A673 (cell line): ENCODE results near the gene GRP. TPM values are rescaled to one million over a fixed set of nuclear protein-coding genes. Genes with fewer than 3 reads are reported as not detected.

Experiments used
- BruUV-seq: library from RNA; stranded (reverse); fragments of 400-500 nt; replicated peaks from 2 replicates; lab custom pipeline; 2021; lab: Mats Ljungman, UMichigan
- CTCF ChIA-PET: fragments of 300-600 bp; sonication (Branson Sonifier 250); formaldehyde crosslinking; loops from one replicate; lab custom pipeline; 2022; ENCODE audit warnings: antibody characterized with exemption; lab: Charles Lee
- POLR2A ChIA-PET: fragments of 300-600 bp; sonication (Branson Sonifier 250); formaldehyde crosslinking; loops from one replicate; lab custom pipeline; 2022; ENCODE audit warnings: antibody characterized with exemption; ENCODE audit not compliant: low non-redundant PET; lab: Charles Lee
- DNase-seq: peaks from one replicate; pipeline ENCODE4 v3.0.0-alpha.2; 2015; ENCODE audit warnings: low spot score
- H3K27ac ChIP-seq: fragments of 200-600 bp; sonication (generic); 2 replicates; pipeline ENCODE4 v1.5.1; 2016; ENCODE audit warnings: mixed run types, low read depth, mild to moderate bottlenecking, mixed read lengths, antibody characterized with exemption, low read length; ENCODE audit not compliant: poor library complexity, severe bottlenecking
- H3K27me3 ChIP-seq: fragments of 200-600 bp; sonication (generic); replicated peaks from 2 replicates; pipeline ENCODE4 v1.6.1; 2017; ENCODE audit warnings: mixed run types, low read depth, mild to moderate bottlenecking, mixed read lengths, antibody characterized with exemption, low read length; ENCODE audit not compliant: insufficient read depth, poor library complexity
- H3K36me3 ChIP-seq: fragments of 200-600 bp; sonication (generic); 2 replicates; pipeline ENCODE4 v1.6.1; 2016; ENCODE audit warnings: mixed run types, mild to moderate bottlenecking, mixed read lengths, antibody characterized with exemption, low read length; ENCODE audit not compliant: insufficient read depth, poor library complexity, severe bottlenecking
- H3K4me1 ChIP-seq: fragments of 200-600 bp; sonication (generic); 2 replicates; pipeline ENCODE4 v1.6.1; 2017; ENCODE audit warnings: mixed run types, mild to moderate bottlenecking, mixed read lengths, antibody characterized with exemption, low read length; ENCODE audit not compliant: insufficient read depth, poor library complexity, severe bottlenecking
- H3K4me3 ChIP-seq: fragments of 200-600 bp; sonication (generic); 2 replicates; pipeline ENCODE4 v1.5.1; 2016; ENCODE audit warnings: low read depth, mixed run types, mild to moderate bottlenecking, mixed read lengths, low read length; ENCODE audit not compliant: poor library complexity, severe bottlenecking
- H3K9me3 ChIP-seq: fragments of 200-600 bp; sonication (generic); 2 replicates; pipeline ENCODE4 v1.6.1; 2016; ENCODE audit warnings: mixed run types, low read depth, mild to moderate bottlenecking, mixed read lengths, antibody characterized with exemption, low read length; ENCODE audit not compliant: poor library complexity, severe bottlenecking
- EZH2 ChIP-seq: fragments of 200-600 bp; sonication (generic); IDR thresholded peaks from 2 replicates; pipeline ENCODE4 v1.6.1; 2017; ENCODE audit warnings: borderline replicate concordance, low read depth, mild to moderate bottlenecking, mixed read lengths, antibody characterized with exemption, low read length; ENCODE audit not compliant: poor library complexity, severe bottlenecking
- intact Hi-C: fragments of 100-400 bp; cut with micrococcal nuclease; formaldehyde crosslinking; loops from one replicate; pipeline ENCODE4 v1.10.0; 2022; ENCODE audit not compliant: unreplicated experiment
- total RNA-seq: library from RNA; stranded (reverse); gene quantifications from 2 replicates; pipeline ENCODE4 v1.2.3, GENCODE V29; 2021
- TF ChIP-seq, protein P1 (sequence below): fragments of 300-800, 200-600 bp; sonication (generic); conservative IDR thresholded peaks from 2 replicates; pipeline ENCODE4 v1.5.1; 2017; ENCODE audit warnings: low read depth, mild to moderate bottlenecking, antibody characterized with exemption, low read length, moderate library complexity, mixed read lengths

The GRP gene
- total RNA-seq, 1 experiment from 2014 or later, result 346 TPM

DNA sequence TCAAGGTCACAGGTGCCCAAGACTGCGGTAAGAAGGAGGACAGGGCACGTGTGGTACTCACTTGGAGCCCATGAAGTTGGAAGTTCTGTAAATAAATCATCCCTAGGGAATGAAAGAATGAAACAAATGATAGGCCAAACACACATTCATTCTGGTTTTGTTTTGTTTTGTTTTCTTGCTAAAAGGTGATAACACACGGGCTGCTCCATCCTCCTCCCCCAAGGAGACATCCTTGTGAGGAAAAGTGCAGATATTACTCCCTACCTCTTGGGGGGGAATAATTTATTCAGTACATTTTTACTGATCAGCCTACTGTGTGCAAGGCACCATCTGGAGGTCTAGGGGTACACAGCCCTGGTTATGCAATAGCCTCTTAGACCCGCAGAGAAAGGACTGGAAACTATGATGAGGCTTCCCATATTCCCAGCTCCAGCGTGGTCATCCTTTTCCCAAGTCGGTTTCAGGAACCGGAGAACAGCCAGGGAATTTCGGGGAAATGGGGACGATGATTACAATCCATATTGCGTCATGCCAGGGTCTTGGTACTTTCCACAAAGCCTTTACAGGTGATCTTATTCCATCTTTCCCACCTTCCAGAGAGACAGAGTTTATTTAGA lies 47.0 kb downstream of the GRP start:
- Histone ChIP-seq H3K4me1 (peaks cover 57% of the 10 kb centered on the region), H3K9me3 (no peaks in the 10 kb centered on the region), H3K36me3 (peaks cover 5% of the 10 kb centered on the region), H3K4me3 (no peak overlapping the region), H3K27ac (no peak overlapping the region), H3K27me3 (peaks cover 10% of the 10 kb centered on the region)
- DNase-seq, result no peak
- BruUV-seq, result no TSS peak
- POLR2A ChIA-PET, result no interaction called here
- CTCF ChIA-PET, result interaction anchor here (1.2 kb wide), 1 partner anchor 135 kb away, joined by 3 read pairs; no protein-coding TSS in a partner anchor
- TF ChIP-seq, protein P1, sequence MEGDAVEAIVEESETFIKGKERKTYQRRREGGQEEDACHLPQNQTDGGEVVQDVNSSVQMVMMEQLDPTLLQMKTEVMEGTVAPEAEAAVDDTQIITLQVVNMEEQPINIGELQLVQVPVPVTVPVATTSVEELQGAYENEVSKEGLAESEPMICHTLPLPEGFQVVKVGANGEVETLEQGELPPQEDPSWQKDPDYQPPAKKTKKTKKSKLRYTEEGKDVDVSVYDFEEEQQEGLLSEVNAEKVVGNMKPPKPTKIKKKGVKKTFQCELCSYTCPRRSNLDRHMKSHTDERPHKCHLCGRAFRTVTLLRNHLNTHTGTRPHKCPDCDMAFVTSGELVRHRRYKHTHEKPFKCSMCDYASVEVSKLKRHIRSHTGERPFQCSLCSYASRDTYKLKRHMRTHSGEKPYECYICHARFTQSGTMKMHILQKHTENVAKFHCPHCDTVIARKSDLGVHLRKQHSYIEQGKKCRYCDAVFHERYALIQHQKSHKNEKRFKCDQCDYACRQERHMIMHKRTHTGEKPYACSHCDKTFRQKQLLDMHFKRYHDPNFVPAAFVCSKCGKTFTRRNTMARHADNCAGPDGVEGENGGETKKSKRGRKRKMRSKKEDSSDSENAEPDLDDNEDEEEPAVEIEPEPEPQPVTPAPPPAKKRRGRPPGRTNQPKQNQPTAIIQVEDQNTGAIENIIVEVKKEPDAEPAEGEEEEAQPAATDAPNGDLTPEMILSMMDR, result no peak
- no peak for TF ChIP-seq EZH2
- intact Hi-C loops, result no loop called here

DNA sequence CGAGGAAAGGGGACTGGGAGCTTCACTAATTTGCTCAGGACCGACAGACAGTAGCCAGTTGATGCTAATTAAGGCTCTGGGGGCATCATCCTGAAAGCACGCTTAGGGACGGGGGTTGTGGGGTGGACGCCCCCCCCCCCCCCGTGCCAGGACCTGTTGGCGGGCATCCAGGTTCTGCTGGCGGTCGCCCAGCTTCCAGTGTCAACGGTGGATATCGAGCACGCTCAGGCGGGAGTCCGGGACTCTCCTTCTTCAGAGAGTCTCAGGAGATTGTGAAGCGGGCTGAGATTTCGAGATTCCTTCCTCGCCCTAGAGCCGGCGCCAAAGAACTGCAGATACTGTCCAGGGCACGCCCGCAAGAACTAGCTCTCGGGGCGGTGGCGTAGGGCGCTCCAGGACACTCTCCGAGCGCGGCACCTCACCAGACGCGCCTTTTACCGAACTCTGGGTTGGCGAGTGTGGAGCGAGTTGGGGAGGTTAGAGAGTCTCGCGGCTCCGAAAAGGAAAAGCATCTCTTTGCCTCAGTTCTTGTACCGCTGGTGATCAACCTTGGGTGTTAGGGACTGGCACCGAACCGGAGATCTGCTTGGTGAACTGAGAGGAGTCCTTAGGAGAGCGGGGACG lies 47.7 kb downstream of the GRP start:
- POLR2A ChIA-PET, result no interaction called here
- intact Hi-C loops, result no loop called here
- Histone ChIP-seq H3K36me3 (peaks cover 5% of the 10 kb centered on the region), H3K9me3 (no peaks in the 10 kb centered on the region), H3K27me3 (peaks cover 10% of the 10 kb centered on the region), H3K27ac (no peak overlapping the region), H3K4me1 (peaks cover 57% of the 10 kb centered on the region), H3K4me3 (no peak overlapping the region)
- DNase-seq, result no peak
- no peak for TF ChIP-seq EZH2
- TF ChIP-seq, protein P1, result no peak
- CTCF ChIA-PET, result interaction anchor here (1.2 kb wide), 1 partner anchor 135 kb away, joined by 3 read pairs; no protein-coding TSS in a partner anchor
- no TSS peak for BruUV-seq

DNA sequence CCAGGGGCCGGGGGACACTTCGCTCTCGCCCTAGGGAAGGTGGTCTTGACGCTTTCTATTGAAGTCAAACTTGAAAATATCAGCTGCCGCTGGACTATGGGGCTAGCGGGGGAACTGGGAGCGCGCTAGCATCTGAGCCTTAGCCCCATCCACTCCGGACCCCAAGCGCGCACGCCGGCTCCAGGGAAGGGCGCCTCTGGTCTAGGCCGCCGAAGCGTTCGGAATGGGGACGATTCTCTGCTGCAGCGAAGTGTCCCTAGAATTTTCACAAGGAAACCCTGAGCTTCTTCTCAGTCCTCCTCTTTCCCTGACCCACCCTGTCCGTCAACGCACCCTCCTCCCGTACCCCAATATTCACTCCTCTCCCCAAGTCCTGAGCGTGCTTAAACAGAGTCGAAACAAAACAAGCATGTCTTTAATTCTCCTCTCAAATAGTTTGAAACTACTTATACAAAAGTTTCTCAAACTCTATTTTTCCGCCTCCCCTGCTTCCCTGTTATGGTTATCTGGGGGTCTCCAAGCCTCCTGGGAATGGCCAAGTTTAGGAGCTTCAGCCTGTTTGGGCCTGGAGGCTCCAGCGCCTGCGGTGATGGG lies 48.3 kb downstream of the GRP start:
- TF ChIP-seq EZH2, result no peak
- TF ChIP-seq, protein P1, result no peak
- intact Hi-C loops, result no loop called here
- BruUV-seq, result no TSS peak
- Histone ChIP-seq H3K27ac (no peak overlapping the region), H3K9me3 (no peaks in the 10 kb centered on the region), H3K4me1 (peaks cover 57% of the 10 kb centered on the region), H3K36me3 (peaks cover 5% of the 10 kb centered on the region), H3K4me3 (no peak overlapping the region), H3K27me3 (peaks cover 10% of the 10 kb centered on the region)
- no peak for DNase-seq
- ChIA-PET POLR2A (no interaction called here), CTCF (no interaction called here)
